Measurements from ENCODE around the gene JPT1. TPM values are rescaled to one million over a fixed set of nuclear protein-coding genes. Genes with fewer than 3 reads are reported as not detected.

JPT1 gene
- total RNA-seq, 1 donor from 2014 or later = 72.9 TPM

DNA sequence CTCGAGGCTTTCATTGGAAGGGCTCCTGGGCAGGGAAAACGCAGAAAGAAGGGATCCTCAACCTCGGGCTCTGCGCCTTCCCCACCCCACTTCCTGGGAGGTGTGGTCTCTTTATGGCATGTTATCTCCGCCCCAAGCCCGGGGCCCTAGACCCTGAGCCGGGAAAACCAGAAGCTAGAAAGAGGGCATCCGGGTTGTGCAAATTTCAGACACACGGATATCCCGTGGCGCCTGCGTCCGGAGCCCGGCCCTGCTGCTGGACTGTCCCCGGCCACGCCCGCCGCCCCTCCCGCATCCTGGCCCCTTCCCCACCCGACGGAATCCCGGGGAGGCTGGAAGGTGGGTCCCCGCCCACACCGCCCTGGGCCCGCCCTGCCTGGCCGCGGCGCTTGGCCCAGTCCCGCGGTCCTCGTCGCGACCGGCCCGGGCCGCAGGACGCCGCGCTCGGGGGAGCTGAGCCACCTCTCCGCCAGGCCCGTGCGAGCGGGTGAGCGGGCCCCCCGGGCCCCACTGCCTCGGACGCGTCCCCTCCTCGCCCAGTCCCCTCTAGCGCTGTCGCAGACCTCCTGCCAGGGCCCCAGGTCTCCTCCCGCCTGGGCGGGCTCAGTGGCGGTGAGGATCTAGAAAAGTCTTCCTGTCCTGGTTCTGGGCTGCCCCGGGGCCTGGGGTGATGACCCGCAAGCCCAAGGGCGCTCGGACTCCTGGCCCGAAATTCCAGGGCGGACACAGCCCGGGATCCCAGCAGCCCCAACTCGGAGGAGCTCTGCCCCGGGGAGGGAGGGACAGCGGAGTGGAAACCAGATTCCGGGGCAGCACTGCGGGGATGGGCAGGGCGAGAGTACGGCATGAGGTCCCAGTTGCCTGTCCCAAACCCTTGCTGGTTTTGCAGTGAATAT is 66.5 kb downstream of the JPT1 start, which contains the start of gene SLC16A5:
Gene SLC16A5, plus strand, starts transcription at position 397 of the 896 bp plus-strand sequence. CDS start 5,683 bp downstream, outside the sequence.
- Mint-ChIP-seq H3K9me3 (no peaks in the 10 kb centered on the region), H3K4me1 (peaks cover 22% of the 10 kb centered on the region), H3K4me3 (peak within 1 kb of the TSS; percentile 82), H3K27ac (no peak within 1 kb of the TSS), H3K27me3 (no peaks in the 10 kb centered on the region), H3K36me3 (ENCODE audit: low read depth) (no peaks in the 10 kb centered on the region)
- ChIA-PET CTCF (interaction anchor here (1.5 to 1.7 kb wide), 3 partner anchors 26 to 126 kb away, joined by 3 to 4 read pairs (median 3); no protein-coding TSS in a partner anchor), POLR2A (interaction anchor here (0.6 to 2.1 kb wide), 8 partner anchors 9 to 163 kb away, joined by 3 to 15 read pairs (median 4); partner anchors contain the start of genes ARMC7, ATP5PD, KCTD2 and NT5C)
- ATAC-seq (ENCODE audit: low read depth) (peak; percentile 74), DNase-seq (peak; percentile 48)
- intact Hi-C loops (cut with micrococcal nuclease) = loop anchor here (1.0 kb wide), 1 partner anchor 11 kb away; no protein-coding TSS in a partner anchor
- TF ChIP-seq, protein P1, sequence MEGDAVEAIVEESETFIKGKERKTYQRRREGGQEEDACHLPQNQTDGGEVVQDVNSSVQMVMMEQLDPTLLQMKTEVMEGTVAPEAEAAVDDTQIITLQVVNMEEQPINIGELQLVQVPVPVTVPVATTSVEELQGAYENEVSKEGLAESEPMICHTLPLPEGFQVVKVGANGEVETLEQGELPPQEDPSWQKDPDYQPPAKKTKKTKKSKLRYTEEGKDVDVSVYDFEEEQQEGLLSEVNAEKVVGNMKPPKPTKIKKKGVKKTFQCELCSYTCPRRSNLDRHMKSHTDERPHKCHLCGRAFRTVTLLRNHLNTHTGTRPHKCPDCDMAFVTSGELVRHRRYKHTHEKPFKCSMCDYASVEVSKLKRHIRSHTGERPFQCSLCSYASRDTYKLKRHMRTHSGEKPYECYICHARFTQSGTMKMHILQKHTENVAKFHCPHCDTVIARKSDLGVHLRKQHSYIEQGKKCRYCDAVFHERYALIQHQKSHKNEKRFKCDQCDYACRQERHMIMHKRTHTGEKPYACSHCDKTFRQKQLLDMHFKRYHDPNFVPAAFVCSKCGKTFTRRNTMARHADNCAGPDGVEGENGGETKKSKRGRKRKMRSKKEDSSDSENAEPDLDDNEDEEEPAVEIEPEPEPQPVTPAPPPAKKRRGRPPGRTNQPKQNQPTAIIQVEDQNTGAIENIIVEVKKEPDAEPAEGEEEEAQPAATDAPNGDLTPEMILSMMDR (IDR thresholded peaks at IDR 0.05) = no peak

- ChIA-PET CTCF (interaction anchor here (1.5 to 1.7 kb wide), 2 partner anchors 27 to 126 kb away, joined by 3 read pairs; no protein-coding TSS in a partner anchor), POLR2A (interaction anchor here (0.6 to 2.1 kb wide), 7 partner anchors 8 to 164 kb away, joined by 3 to 15 read pairs (median 4); partner anchors contain the start of genes ARMC7 and NT5C)
- DNase-seq = no peak
- Mint-ChIP-seq H3K4me3 (peak overlapping the region; percentile 80), H3K9me3 (no peaks in the 10 kb centered on the region), H3K27me3 (peaks cover 4% of the 10 kb centered on the region), H3K4me1 (peaks cover 22% of the 10 kb centered on the region), H3K27ac (no peak overlapping the region), H3K36me3 (ENCODE audit: low read depth) (no peaks in the 10 kb centered on the region)
- TF ChIP-seq, protein P1 (IDR thresholded peaks at IDR 0.05) = no peak
- peak; percentile 7 for ATAC-seq (ENCODE audit: low read depth)
- intact Hi-C loops (cut with micrococcal nuclease) = loop anchor here (1.0 kb wide), 1 partner anchor 10 kb away; no protein-coding TSS in a partner anchor
These were observed 67.1 kb downstream of the JPT1 start for GRCh38 chr17:75087182-75087557.

GRCh38 chr17:75086496-75087181 is 67.7 kb downstream of the JPT1 start:
- no peaks in the 10 kb centered on the region for H3K36me3 Mint-ChIP-seq (ENCODE audit: low read depth)
- H3K4me3 Mint-ChIP-seq = peak overlapping the region; percentile 39
- H3K4me1 Mint-ChIP-seq = peaks cover 22% of the 10 kb centered on the region
- peaks cover 4% of the 10 kb centered on the region for H3K27me3 Mint-ChIP-seq
- TF ChIP-seq, protein P1 (IDR thresholded peaks at IDR 0.05) = no peak
- ATAC-seq (ENCODE audit: low read depth) (no peak), DNase-seq (no peak)
- intact Hi-C loops (cut with micrococcal nuclease) = loop anchor here (1.0 kb wide), 1 partner anchor 9 kb away; no protein-coding TSS in a partner anchor
- ChIA-PET POLR2A (interaction anchor here (2.0 to 2.1 kb wide), 2 partner anchors 8 to 10 kb away, joined by 9 to 15 read pairs; no protein-coding TSS in a partner anchor), CTCF (interaction anchor here (1.5 to 1.7 kb wide), 2 partner anchors 27 to 125 kb away, joined by 3 read pairs; no protein-coding TSS in a partner anchor)
- H3K27ac Mint-ChIP-seq = no peak overlapping the region
- H3K9me3 Mint-ChIP-seq = no peaks in the 10 kb centered on the region

Other genes starting within 250 kb of the JPT1 start
- gene USH1G, start 231.3 kb downstream of the JPT1 start, total RNA-seq = not detected in 2 replicates
- not detected in 2 replicates for gene OTOP2, start 230.2 kb downstream of the JPT1 start, total RNA-seq
- not detected in 2 replicates for gene OTOP3, start 218.6 kb downstream of the JPT1 start, total RNA-seq
- 1.5 and 2.1 TPM in 2 replicates for gene HID1, start 181.8 kb downstream of the JPT1 start, total RNA-seq
- not detected in 2 replicates for gene CDR2L, start 166.9 kb downstream of the JPT1 start, total RNA-seq
- gene MRPL58, start 141.8 kb downstream of the JPT1 start, total RNA-seq = 28.4 and 31.8 TPM in 2 replicates
- gene ATP5PD, start 107.5 kb downstream of the JPT1 start, total RNA-seq = 158 and 181 TPM in 2 replicates
- 19.5 and 20.2 TPM in 2 replicates for gene KCTD2, start 107.3 kb downstream of the JPT1 start, total RNA-seq
- gene SLC16A5, start 66.6 kb downstream of the JPT1 start, total RNA-seq = 4.9 and 5.7 TPM in 2 replicates
- 11.8 and 15.4 TPM in 2 replicates for gene ARMC7, start 44.5 kb downstream of the JPT1 start, total RNA-seq
- 95.0 and 98.2 TPM in 2 replicates for gene NT5C, start 22.8 kb downstream of the JPT1 start, total RNA-seq
- 365 and 394 TPM in 2 replicates for gene SUMO2, start 28.4 kb upstream of the JPT1 start, total RNA-seq
- gene NUP85, start 51.2 kb upstream of the JPT1 start, total RNA-seq = 103 and 107 TPM in 2 replicates
- 116 and 119 TPM in 2 replicates for gene GGA3, start 107.1 kb upstream of the JPT1 start, total RNA-seq
- 67.6 and 71.3 TPM in 2 replicates for gene MRPS7, start 107.4 kb upstream of the JPT1 start, total RNA-seq
- 50.8 and 55.2 TPM in 2 replicates for gene MIF4GD, start 116.7 kb upstream of the JPT1 start, total RNA-seq
- 87.6 and 96.7 TPM in 2 replicates for gene SLC25A19, start 134.9 kb upstream of the JPT1 start, total RNA-seq

Measured in activated B cell treated with CpG ODN at 0.5 μM for 24 hours (primary cell).